Activated T-cell treated with anti-CD3 and anti-CD28 coated beads, Interleukin-2, amount 50 U/mL, for 72 hours (primary cell): ENCODE results near the gene NUP93. TPM values are rescaled to one million over a fixed set of nuclear protein-coding genes. Genes with fewer than 3 reads are reported as not detected.
A peak's percentile ranks its signal among the peaks of the same experiment; 100 is the strongest.

Experiments
- ATAC-seq, 2 donors: fragments of 150-1000 bp; cut with Tn5 transposase; replicated peaks in 1 of 2; 2 replicates each; pipeline ENCODE4 v1.10.0; 2021; ENCODE audit warnings: moderate library complexity in 2 of 2, mild to moderate bottlenecking in 1 of 2
- DNase-seq, 2 donors: peaks; one replicate each; pipeline ENCODE4 v3.0.0; 2021 to 2022; ENCODE audit warnings: mixed read lengths in 1 of 2
- H3K27ac Mint-ChIP-seq: one replicate; pipeline ENCODE4 v1.8.0; 2022; ENCODE audit warnings: mild to moderate bottlenecking, moderate library complexity, mixed read lengths
- H3K27me3 Mint-ChIP-seq: one replicate; pipeline ENCODE4 v1.8.0; 2022; ENCODE audit warnings: low read depth, mixed read lengths
- H3K36me3 Mint-ChIP-seq, 2 donors: one replicate each; pipeline ENCODE4 v1.8.0; 2022; ENCODE audit warnings: mixed read lengths in 2 of 2, mild to moderate bottlenecking in 1 of 2; ENCODE audit not compliant: insufficient read depth in 2 of 2
- H3K4me1 Mint-ChIP-seq: one replicate; pipeline ENCODE4 v1.8.0; 2022; ENCODE audit warnings: low read depth, mixed read lengths
- H3K4me3 Mint-ChIP-seq, 2 donors: one replicate each; pipeline ENCODE4 v1.8.0; 2022; ENCODE audit warnings: mild to moderate bottlenecking in 2 of 2, mixed read lengths in 2 of 2, moderate library complexity in 2 of 2
- H3K9me3 Mint-ChIP-seq, 2 donors: one replicate each; pipeline ENCODE4 v1.8.0; 2022; ENCODE audit warnings: mixed read lengths in 2 of 2
- total RNA-seq, 2 donors: library from RNA; stranded (reverse); gene quantifications; one replicate each; pipeline ENCODE4 v1.2.3, GENCODE V29; 2022

Gene NUP93
- 100 to 1,000 TPM; 112 to 155 TPM for total RNA-seq

DNA sequence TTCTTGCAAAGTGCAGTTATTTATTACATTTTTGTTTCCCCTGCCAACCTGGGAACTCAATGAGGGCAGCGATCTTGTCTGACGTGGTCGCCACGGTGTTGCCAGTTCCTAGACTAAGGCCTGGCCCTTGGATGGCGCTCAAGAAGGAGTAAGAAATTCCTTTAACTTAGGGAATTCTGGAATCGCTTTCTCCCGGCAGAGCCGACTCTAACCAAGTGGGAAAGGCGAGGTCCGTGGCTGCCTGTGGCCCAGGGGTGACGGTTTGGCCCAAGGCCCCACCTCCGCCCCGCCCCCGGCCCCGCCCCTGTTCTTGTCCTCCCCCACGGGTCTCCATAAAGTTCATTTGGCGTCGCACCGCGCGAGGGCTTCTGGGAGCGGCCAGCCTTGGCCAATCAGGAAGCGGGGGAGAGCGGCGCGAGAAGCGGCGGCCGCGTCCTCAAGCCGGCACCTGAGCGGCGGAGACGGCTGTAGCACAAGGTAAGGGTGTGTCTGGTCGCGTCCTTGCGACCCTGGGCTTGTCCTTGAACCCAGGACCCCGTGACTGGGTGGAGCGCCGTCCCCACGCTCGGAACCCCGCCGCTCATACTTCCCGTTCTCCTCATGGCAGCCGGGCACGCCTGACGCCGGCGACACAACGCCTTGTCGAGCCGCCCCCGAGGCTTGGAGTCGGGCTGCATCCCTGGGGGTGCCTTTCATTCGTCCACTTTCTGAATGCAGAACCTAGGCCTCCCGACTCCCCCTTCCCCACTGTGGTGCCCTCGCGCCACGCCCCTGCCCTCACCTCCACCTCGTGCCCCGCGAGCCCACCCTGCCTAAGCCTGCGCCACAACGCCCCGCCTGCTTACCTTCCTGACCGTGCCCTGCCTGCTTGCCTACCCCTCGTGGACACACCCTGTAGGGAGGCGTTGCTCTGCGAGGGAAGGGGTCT lies at the start of gene NUP93:
Gene NUP93 (plus strand): TSS at position 395 of the 928 bp plus-strand sequence. CDS start 18,119 bp downstream, outside the sequence.
- peak; percentile 90 to 94 for DNase-seq
- Mint-ChIP-seq H3K9me3 (no peaks in the 10 kb centered on the region), H3K4me1 (peaks cover 12% of the 10 kb centered on the region), H3K36me3 (peaks cover 0 to 3% of the 10 kb centered on the region in 2 donors), H3K27me3 (no peaks in the 10 kb centered on the region), H3K4me3 (no peak within 1 kb of the TSS), H3K27ac (peak within 1 kb of the TSS; percentile 91)
- ATAC-seq: peak; percentile 90 to 93

DNA sequence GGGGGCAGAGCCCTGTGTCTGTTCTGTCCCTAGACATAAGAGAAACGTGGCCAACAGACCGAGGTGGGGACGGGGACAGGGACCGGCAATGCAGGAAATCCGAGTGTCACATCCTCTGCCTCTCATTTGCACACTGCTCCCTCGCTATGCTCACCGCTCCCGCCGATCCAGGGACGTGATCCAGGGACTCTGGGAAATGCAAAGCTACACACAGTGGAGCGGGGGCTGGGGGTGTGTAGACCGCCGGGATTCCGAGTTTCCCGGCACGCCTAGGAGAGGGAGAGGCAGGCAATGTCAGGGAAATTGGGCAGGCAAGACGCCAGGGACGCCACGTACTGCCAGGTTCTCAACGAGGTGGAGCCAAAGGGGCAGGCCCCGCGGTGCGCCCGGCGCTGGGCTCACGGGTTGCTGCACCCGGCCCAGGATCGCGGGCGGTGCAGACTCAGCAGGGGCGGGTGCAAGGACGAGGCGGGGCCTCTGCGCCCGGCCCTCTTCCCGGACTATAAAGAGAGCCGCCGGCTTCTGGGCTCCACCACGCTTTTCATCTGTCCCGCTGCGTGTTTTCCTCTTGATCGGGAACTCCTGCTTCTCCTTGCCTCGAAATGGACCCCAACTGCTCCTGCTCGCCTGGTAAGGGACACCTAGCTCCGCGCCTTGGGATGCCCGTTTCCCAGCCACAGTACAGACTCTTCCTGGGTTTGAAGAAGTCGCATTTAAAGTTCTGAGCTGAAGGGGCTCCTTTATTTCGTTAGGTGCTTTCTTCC lies 47.8 kb upstream of the NUP93 start, which contains the start of gene MT1X:
Gene MT1X (plus strand): TSS at position 532 of the 764 bp plus-strand sequence. CDS start 71 bp downstream, at position 603.
- H3K36me3 Mint-ChIP-seq: peaks cover 3 to 6% of the 10 kb centered on the region in 2 donors
- DNase-seq (peak; percentile 91 to 92), ATAC-seq (peak; percentile 96 to 97)
- no peaks in the 10 kb centered on the region for H3K27me3 Mint-ChIP-seq
- peak within 1 kb of the TSS; percentile 94 to 96 for H3K4me3 Mint-ChIP-seq
- H3K9me3 Mint-ChIP-seq: no peaks in the 10 kb centered on the region
- peak within 1 kb of the TSS; percentile 93 for H3K27ac Mint-ChIP-seq
- H3K4me1 Mint-ChIP-seq: peaks cover 38% of the 10 kb centered on the region

DNA sequence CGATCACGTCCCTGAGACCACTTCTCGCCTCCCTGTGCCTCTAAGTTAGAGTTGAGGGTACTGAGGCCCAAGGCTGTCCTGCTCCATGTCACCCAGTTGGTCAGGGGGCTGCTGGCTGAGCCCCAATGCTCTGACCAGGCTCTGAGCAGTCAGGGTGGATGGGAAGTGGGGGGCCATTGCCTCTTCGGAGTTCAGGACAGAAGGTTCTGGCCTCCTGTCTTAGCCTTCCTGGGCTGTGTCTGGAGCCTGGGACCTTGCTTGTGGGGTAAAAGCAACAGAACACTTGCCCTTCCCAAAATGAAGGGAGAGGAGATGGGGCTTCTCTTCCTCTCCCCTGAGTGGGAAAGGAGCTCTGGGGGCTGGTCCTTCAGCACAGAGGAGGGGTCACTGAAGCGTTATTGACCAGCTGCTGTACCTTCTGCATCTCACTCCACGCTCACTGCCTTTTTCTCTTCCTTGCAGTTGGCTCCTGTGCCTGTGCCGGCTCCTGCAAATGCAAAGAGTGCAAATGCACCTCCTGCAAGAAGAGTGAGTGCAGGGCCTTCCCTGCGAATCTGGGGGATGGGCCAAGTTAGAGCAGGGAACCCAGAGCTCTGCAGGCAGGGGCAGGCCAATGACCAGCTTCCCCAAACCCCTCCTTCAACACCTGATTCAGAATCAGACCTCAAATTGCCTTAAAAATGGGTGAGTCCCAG lies 47.1 kb upstream of the NUP93 start:
- no peak for DNase-seq
- Mint-ChIP-seq H3K9me3 (no peaks in the 10 kb centered on the region), H3K27me3 (no peaks in the 10 kb centered on the region), H3K4me3 (peak overlapping the region; percentile 94 to 96), H3K36me3 (peaks cover 4 to 6% of the 10 kb centered on the region in 2 donors), H3K27ac (peak overlapping the region; percentile 93), H3K4me1 (peaks cover 38% of the 10 kb centered on the region)
- peak; percentile 4 to 8 for ATAC-seq

DNA sequence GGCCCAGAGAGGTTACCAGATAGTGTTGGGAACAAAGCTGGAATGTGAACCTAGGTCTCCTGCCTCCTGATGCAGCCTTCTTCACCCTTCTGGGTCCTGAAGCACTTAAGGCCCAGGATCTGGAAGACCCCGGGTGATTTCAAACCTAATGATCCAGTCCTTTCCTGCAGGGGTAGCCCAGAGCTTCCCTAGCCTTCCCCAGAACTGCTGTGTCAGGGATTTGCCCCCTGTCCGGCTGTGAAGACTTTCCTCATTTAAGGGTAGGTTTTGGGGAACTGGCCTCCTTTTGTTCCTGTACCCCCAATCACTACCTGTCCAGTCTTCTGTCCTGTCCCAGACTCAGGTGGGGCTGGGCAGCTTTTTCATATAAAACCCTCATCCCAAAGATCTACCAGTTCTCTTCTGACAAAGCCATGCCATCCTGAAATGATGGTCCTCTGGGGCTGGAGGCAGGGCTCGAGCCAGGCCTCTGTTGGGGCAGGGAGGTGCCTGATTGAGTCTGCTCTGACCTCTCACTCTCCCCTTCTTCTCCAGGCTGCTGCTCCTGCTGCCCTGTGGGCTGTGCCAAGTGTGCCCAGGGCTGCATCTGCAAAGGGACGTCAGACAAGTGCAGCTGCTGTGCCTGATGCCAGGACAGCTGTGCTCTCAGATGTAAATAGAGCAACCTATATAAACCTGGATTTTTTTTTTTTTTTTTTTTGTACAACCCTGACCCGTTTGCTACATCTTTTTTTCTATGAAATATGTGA lies 46.3 kb upstream of the NUP93 start:
- peaks cover 38% of the 10 kb centered on the region for H3K4me1 Mint-ChIP-seq
- no peak for ATAC-seq
- no peaks in the 10 kb centered on the region for H3K9me3 Mint-ChIP-seq
- DNase-seq: no peak
- H3K4me3 Mint-ChIP-seq: peak overlapping the region; percentile 94 to 96
- no peaks in the 10 kb centered on the region for H3K27me3 Mint-ChIP-seq
- no peak overlapping the region for H3K27ac Mint-ChIP-seq
- peaks cover 4 to 6% of the 10 kb centered on the region in 2 donors for H3K36me3 Mint-ChIP-seq

DNA sequence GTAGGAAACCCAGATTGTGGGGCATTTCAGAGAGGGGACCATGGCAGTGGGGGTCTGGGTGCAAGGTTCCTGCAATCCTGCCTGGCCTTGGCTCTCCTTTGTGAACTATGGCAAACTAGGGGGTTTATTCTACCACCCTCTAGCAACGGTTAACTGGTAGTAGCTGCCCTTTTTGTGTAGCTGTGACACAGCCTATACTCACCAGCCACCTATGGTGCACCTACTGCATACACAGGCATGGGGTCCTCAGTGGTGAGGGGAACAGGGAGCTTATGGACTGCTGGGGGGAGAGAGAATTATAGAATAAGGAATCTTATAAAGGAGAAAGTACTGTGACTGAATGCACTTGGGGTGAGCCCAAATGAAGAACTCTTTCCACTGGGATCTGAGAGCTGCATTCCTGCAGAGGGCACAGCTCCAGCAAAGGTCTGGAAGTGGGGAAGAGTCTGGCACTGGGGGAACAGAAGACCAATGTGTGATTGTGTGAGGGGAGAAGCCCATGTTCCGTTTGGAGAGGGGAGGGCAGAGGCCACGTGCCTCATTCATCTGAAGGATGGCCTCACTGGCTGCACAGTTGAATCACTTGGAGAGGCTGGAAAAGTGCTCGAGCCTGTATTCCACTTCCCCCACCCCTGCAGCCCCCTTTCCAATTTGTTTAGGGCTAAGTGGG lies 45.5 kb upstream of the NUP93 start:
- ATAC-seq (no peak), DNase-seq (no peak)
- Mint-ChIP-seq H3K4me3 (peak overlapping the region; percentile 94 to 96), H3K4me1 (peaks cover 38% of the 10 kb centered on the region), H3K27ac (no peak overlapping the region), H3K9me3 (no peaks in the 10 kb centered on the region), H3K36me3 (peaks cover 4 to 6% of the 10 kb centered on the region in 2 donors), H3K27me3 (no peaks in the 10 kb centered on the region)

DNA sequence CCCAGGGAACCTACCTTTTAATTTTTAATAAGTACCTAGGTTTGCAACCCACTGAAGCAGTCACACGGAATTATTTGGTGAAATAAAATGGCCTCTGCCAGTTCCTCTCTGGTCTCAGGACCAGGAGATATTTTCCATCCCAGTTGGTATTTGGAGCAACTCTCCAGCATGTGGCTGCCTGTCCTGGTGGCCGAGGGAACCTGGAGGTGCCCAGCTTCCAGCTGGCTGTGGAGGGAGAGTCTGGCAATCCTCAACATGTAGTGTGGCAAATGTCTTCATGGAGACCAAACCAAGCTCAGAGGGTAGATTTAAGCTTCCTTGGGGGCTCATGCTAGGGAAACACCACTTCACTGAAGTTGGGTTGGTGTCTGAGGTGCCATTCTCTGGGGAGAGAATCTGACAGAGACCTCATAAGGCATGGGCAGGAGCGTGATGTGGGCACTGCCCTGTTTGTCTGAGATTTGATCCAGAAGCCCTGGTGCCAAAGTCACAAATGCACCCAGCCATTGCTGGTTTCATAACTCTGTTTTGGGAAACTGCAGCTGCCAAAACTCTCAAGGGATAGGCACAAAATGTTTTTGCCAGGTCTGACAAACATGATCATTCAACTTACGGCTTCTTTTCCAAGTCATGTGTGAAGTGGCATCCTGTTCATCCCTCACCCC lies 44.9 kb upstream of the NUP93 start:
- no peak overlapping the region for H3K4me3 Mint-ChIP-seq
- H3K4me1 Mint-ChIP-seq: peaks cover 32% of the 10 kb centered on the region
- H3K9me3 Mint-ChIP-seq: no peaks in the 10 kb centered on the region
- no peak for ATAC-seq
- H3K36me3 Mint-ChIP-seq: peaks cover 4 to 6% of the 10 kb centered on the region in 2 donors
- H3K27me3 Mint-ChIP-seq: no peaks in the 10 kb centered on the region
- no peak overlapping the region for H3K27ac Mint-ChIP-seq
- DNase-seq: no peak

DNA sequence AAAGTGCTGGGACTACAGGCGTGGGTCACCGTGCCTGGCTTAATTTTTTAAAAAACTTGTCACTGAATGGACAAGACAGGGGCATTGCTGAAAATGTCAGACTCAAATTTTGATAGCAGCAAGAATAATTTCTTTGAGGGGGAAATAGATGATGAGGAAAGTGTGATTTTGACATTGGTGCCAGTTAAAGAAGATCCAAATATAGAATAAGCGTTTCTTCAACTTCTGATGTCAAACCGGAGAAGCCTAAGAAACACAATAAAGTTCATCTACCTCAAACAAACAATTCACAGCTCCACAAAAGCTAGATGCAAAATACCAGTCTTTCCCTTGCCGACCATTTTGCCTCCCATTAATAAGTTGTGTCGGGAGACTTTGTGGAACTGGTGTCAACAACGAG lies 43.2 kb upstream of the NUP93 start:
- Mint-ChIP-seq H3K4me1 (peaks cover 26% of the 10 kb centered on the region), H3K27ac (no peak overlapping the region), H3K36me3 (peaks cover 4 to 6% of the 10 kb centered on the region in 2 donors), H3K4me3 (no peak overlapping the region), H3K9me3 (no peaks in the 10 kb centered on the region), H3K27me3 (no peaks in the 10 kb centered on the region)
- no peak for ATAC-seq
- DNase-seq: no peak

DNA sequence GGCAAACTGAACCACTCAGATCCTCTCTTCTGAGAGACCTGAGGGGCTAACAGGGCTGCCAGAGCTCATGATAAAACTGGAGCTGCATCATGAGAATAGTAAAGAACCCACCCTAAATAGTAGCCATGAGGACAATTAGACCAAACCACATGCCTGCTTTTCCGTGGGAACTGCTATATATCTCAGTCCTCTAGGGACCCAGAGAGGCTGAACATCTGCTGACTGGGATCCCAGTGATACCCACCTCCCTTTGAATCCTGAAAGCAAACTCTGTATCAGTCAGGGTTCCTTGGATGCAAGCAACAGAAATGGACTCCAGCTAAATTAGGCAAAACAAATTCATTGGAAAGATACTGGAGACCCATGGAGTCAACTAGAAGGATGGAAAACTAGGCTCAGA lies 41.2 kb upstream of the NUP93 start:
- no peak overlapping the region for H3K27ac Mint-ChIP-seq
- peaks cover 8% of the 10 kb centered on the region for H3K4me1 Mint-ChIP-seq
- H3K27me3 Mint-ChIP-seq: no peaks in the 10 kb centered on the region
- ATAC-seq (no peak), DNase-seq (no peak)
- no peaks in the 10 kb centered on the region for H3K9me3 Mint-ChIP-seq
- H3K4me3 Mint-ChIP-seq: no peak overlapping the region
- H3K36me3 Mint-ChIP-seq: peaks cover 4 to 6% of the 10 kb centered on the region in 2 donors

DNA sequence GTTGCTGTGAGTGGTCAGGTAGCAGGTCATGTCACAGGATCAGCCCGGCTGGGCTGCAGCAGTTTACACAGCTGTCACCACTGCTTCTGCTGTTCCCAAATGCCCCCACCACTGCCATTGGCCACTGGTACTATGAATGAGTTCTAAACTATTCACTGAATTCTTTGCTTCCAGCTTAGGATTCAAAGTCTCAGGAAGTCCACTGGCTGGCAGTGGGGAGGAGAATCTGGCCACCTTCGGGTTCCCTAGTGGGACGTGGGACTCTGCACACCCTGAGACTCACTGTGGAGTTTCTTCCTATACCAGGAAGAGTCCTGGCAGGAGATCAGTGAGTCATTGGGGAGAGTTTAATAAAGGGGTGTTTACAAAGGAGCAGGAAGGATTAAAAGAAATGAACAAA lies 40.8 kb upstream of the NUP93 start:
- Mint-ChIP-seq H3K27me3 (no peaks in the 10 kb centered on the region), H3K36me3 (peaks cover 4 to 6% of the 10 kb centered on the region in 2 donors), H3K27ac (no peak overlapping the region), H3K4me3 (no peak overlapping the region), H3K9me3 (no peaks in the 10 kb centered on the region), H3K4me1 (peaks cover 3% of the 10 kb centered on the region)
- ATAC-seq (no peak), DNase-seq (no peak)

DNA sequence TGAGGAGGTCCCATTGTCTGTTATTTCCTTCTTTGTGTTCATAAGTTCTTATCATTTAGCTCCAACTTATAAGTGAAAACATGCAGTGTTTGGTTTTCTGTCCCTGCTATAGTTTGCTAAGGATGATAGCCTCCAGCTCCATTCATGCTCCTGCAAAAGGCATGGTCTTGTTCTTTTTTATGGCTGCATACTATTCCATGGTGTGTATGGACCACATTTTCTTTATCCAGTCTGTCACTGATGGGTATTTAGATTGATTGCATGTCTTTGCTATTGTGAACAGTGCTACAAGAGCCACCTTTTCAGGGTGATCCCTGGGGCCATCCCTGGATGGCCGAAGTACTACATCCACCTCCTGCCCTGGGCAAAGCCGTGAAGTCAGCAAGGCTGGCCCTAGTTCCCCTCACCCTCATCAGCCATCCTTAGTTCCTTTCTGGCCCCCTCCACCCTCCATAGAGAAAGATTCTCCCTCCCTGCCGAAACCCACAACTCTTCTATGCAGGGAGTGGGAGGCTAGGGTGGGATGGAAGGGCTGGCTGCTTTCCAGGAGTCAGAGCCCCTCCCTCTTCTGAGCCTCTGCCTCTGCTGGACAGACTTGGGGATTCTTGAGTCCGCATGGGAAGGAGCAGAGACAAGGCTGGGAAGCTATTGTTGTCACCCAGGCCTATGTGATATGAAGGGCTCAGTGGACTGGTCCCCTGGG lies 39.4 kb upstream of the NUP93 start:
- no peak overlapping the region for H3K27ac Mint-ChIP-seq
- DNase-seq: no peak
- no peaks in the 10 kb centered on the region for H3K9me3 Mint-ChIP-seq
- ATAC-seq: no peak
- H3K4me3 Mint-ChIP-seq: no peak overlapping the region
- H3K4me1 Mint-ChIP-seq: no peaks in the 10 kb centered on the region
- H3K36me3 Mint-ChIP-seq: peaks cover 4 to 6% of the 10 kb centered on the region in 2 donors
- no peaks in the 10 kb centered on the region for H3K27me3 Mint-ChIP-seq

DNA sequence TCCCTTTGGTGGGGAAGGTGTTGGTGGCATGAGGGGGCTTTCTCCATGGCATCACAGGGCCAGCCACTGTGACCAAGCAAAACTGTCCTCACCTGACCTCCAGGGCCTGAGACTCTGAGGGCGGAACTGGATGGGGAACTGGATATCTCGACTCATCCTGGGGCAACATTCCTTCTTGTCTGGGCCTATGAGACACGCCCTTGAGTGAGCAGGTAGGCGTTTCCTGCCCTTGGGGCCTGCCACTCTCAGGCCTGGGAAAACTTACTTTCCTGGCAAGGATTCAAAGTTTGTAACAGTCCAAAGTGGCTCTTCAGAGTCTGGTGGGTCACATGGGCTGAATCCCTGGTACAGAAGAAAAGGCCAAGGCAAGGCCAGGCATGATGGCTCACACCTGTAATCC lies 38.0 kb upstream of the NUP93 start:
- H3K4me1 Mint-ChIP-seq: no peaks in the 10 kb centered on the region
- ATAC-seq: no peak
- no peak for DNase-seq
- H3K36me3 Mint-ChIP-seq: peaks cover under 1 to 2% of the 10 kb centered on the region in 2 donors
- H3K4me3 Mint-ChIP-seq: no peak overlapping the region
- no peaks in the 10 kb centered on the region for H3K9me3 Mint-ChIP-seq
- no peak overlapping the region for H3K27ac Mint-ChIP-seq
- H3K27me3 Mint-ChIP-seq: no peaks in the 10 kb centered on the region
